Neural cell (in vitro differentiated cells): ENCODE measurements around the gene HOXA5. TPM values are rescaled to one million over a fixed set of nuclear protein-coding genes. Genes with fewer than 3 reads are reported as not detected.

Experiments used
- H2AFZ ChIP-seq: fragments of 200-600, 300-800 bp; sonication (generic), shearing (Covaris generic); 2 replicates; pipeline ENCODE4 v1.6.0; 2014; ENCODE audit warnings: low read depth, mild to moderate bottlenecking, antibody characterized with exemption, low read length, moderate library complexity
- H3F3A ChIP-seq: fragments of 200-600 bp; shearing (Covaris generic); 2 replicates; pipeline ENCODE4 v1.6.1; 2016; ENCODE audit warnings: mild to moderate bottlenecking, moderate library complexity, mixed read lengths, antibody characterized with exemption, low read length; ENCODE audit not compliant: insufficient read depth, poor library complexity, severe bottlenecking
- H3K27ac ChIP-seq: fragments of 200-600, 300-800 bp; sonication (generic), shearing (Covaris generic); 2 replicates; pipeline ENCODE4 v1.5.1; 2014; ENCODE audit warnings: mild to moderate bottlenecking, low read length, moderate library complexity
- H3K27me3 ChIP-seq: fragments of 300-800, 200-600 bp; sonication (generic), shearing (Covaris generic); 2 replicates; pipeline ENCODE4 v1.6.0; 2014; ENCODE audit warnings: mild to moderate bottlenecking, low read depth, low read length, moderate library complexity; ENCODE audit not compliant: insufficient read depth
- H3K36me3 ChIP-seq: fragments of 300-800, 200-600 bp; sonication (generic), shearing (Covaris generic); 2 replicates; pipeline ENCODE4 v1.5.1; 2014; ENCODE audit warnings: mild to moderate bottlenecking, antibody characterized with exemption, low read length, moderate library complexity; ENCODE audit not compliant: insufficient read depth
- H3K4me2 ChIP-seq: fragments of 300-800, 200-600 bp; sonication (generic), shearing (Covaris generic); 2 replicates; pipeline ENCODE4 v1.6.0; 2014; ENCODE audit warnings: mild to moderate bottlenecking, low read length
- H3K4me3 ChIP-seq: fragments of 300-800, 200-600 bp; sonication (generic), shearing (Covaris generic); 2 replicates; pipeline ENCODE4 v1.5.1; 2014; ENCODE audit warnings: mild to moderate bottlenecking, low read length, moderate library complexity
- H3K79me2 ChIP-seq: fragments of 200-600 bp; shearing (Covaris generic); replicated peaks from 2 replicates; pipeline ENCODE4 v1.6.0; 2014; ENCODE audit warnings: mild to moderate bottlenecking, low read length, moderate library complexity; ENCODE audit not compliant: insufficient read depth
- H3K9ac ChIP-seq: fragments of 300-800, 200-600 bp; sonication (generic), shearing (Covaris generic); 2 replicates; pipeline ENCODE4 v1.6.1; 2016; ENCODE audit warnings: mild to moderate bottlenecking, low read length, mixed read lengths
- H3K9me2 ChIP-seq: fragments of 200-600 bp; shearing (Covaris generic); 2 replicates; pipeline ENCODE4 v1.6.1; 2016; ENCODE audit warnings: mild to moderate bottlenecking, low read length, mixed read lengths; ENCODE audit not compliant: insufficient read depth
- H3K9me3 ChIP-seq: fragments of 200-600, 300-800 bp; sonication (generic), shearing (Covaris generic); 2 replicates; pipeline ENCODE4 v1.6.1; 2016; ENCODE audit warnings: mild to moderate bottlenecking, mixed run types, low read length, moderate library complexity, mixed read lengths
- H4K20me1 ChIP-seq: fragments of 200-600 bp; shearing (Covaris generic); 2 replicates; pipeline ENCODE4 v1.6.1; 2016; ENCODE audit warnings: mild to moderate bottlenecking, mixed run types; ENCODE audit not compliant: insufficient read depth
- CTCF ChIP-seq: fragments of 450-650 bp; IDR thresholded peaks from 2 replicates; pipeline ENCODE4 v1.5.1; 2014; ENCODE audit warnings: antibody characterized with exemption, mild to moderate bottlenecking, moderate library complexity; ENCODE audit not compliant: poor library complexity, severe bottlenecking
- EP300 ChIP-seq: fragments of 450-650 bp; conservative IDR thresholded peaks from 2 replicates; pipeline ENCODE4 v1.6.1; 2014; ENCODE audit warnings: antibody characterized with exemption, mild to moderate bottlenecking, moderate library complexity; ENCODE audit not compliant: poor library complexity, severe bottlenecking
- EZH2 ChIP-seq: fragments of 200-600, 300-800 bp; shearing (Covaris generic), sonication (generic); IDR thresholded peaks from 2 replicates; pipeline ENCODE4 v1.6.1; 2014; ENCODE audit warnings: antibody characterized with exemption, low read length, borderline replicate concordance, mild to moderate bottlenecking; ENCODE audit not compliant: insufficient read depth, poor library complexity, severe bottlenecking
- MXI1 ChIP-seq: fragments of 450-650 bp; conservative IDR thresholded peaks from 2 replicates; pipeline ENCODE4 v1.6.1; 2014; ENCODE audit warnings: antibody characterized with exemption, mild to moderate bottlenecking; ENCODE audit not compliant: poor library complexity, severe bottlenecking
- POLR2AphosphoS5 ChIP-seq: IDR thresholded peaks from 2 replicates; pipeline ENCODE4 v1.6.1; 2012
- RAD21 ChIP-seq: fragments of 450-650 bp; conservative IDR thresholded peaks from 2 replicates; pipeline ENCODE4 v1.6.1; 2014; ENCODE audit warnings: antibody characterized with exemption, mild to moderate bottlenecking, moderate library complexity
- SMC3 ChIP-seq: fragments of 450-650 bp; conservative IDR thresholded peaks from 2 replicates; pipeline ENCODE4 v1.6.1; 2014; ENCODE audit warnings: antibody characterized with exemption, mild to moderate bottlenecking, moderate library complexity; ENCODE audit not compliant: poor library complexity
- TAF1 ChIP-seq: IDR thresholded peaks from 2 replicates; pipeline ENCODE4 v1.6.1; 2012; ENCODE audit warnings: low read depth
- polyA plus RNA-seq: library from polyadenylated mRNA; depleted of rRNA; stranded (reverse); fragments of >200 nt; gene quantifications from 2 replicates; pipeline ENCODE4 v1.2.3, GENCODE V29; 2014
- TF ChIP-seq, protein P1 (sequence below): IDR thresholded peaks from 2 replicates; pipeline ENCODE4 v1.6.1; 2012; ENCODE audit warnings: borderline replicate concordance

HOXA5 gene
- polyA plus RNA-seq, 1 donor from 2014 or later = not detected

DNA sequence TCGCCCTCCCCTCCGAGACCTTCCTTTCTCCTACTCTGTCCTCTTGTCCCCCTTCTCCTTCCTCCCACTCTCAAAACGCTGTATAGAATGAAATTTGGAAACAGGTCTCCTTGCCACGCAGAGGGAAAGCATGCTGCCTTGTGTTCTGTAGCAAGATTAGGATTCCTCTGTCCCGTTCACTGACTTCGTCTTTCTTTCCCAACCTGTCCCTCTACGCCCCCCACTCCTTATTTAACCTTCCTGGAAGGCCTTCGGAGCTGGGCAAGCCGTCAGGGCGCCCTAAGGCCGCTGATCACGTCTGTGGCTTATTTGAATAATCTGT lies 20.5 kb upstream of the HOXA5 start:
- no peak overlapping the region for H2AFZ ChIP-seq
- no peaks in the 10 kb centered on the region for H4K20me1 ChIP-seq
- H3K36me3 ChIP-seq = no peaks in the 10 kb centered on the region
- no peaks in the 10 kb centered on the region for H3F3A ChIP-seq
- H3K9me2 ChIP-seq = no peaks in the 10 kb centered on the region
- no peaks in the 10 kb centered on the region for H3K79me2 ChIP-seq
- H3K9me3 ChIP-seq = peaks cover 22% of the 10 kb centered on the region
- H3K9ac ChIP-seq = no peak overlapping the region
- no peak overlapping the region for H3K4me3 ChIP-seq
- TF ChIP-seq SMC3 (no peak), CTCF (no peak), TAF1 (no peak), POLR2AphosphoS5 (no peak), RAD21 (no peak), EZH2 (no peak), MXI1 (no peak), EP300 (no peak)
- TF ChIP-seq, protein P1, sequence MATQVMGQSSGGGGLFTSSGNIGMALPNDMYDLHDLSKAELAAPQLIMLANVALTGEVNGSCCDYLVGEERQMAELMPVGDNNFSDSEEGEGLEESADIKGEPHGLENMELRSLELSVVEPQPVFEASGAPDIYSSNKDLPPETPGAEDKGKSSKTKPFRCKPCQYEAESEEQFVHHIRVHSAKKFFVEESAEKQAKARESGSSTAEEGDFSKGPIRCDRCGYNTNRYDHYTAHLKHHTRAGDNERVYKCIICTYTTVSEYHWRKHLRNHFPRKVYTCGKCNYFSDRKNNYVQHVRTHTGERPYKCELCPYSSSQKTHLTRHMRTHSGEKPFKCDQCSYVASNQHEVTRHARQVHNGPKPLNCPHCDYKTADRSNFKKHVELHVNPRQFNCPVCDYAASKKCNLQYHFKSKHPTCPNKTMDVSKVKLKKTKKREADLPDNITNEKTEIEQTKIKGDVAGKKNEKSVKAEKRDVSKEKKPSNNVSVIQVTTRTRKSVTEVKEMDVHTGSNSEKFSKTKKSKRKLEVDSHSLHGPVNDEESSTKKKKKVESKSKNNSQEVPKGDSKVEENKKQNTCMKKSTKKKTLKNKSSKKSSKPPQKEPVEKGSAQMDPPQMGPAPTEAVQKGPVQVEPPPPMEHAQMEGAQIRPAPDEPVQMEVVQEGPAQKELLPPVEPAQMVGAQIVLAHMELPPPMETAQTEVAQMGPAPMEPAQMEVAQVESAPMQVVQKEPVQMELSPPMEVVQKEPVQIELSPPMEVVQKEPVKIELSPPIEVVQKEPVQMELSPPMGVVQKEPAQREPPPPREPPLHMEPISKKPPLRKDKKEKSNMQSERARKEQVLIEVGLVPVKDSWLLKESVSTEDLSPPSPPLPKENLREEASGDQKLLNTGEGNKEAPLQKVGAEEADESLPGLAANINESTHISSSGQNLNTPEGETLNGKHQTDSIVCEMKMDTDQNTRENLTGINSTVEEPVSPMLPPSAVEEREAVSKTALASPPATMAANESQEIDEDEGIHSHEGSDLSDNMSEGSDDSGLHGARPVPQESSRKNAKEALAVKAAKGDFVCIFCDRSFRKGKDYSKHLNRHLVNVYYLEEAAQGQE = no peak
- no peak overlapping the region for H3K27ac ChIP-seq
- peaks cover 99% of the 10 kb centered on the region for H3K27me3 ChIP-seq
- H3K4me2 ChIP-seq = no peak overlapping the region

GRCh38 chr7:27163288-27164044 lies 20.0 kb upstream of the HOXA5 start:
- Histone ChIP-seq H3K79me2 (no peaks in the 10 kb centered on the region), H3K4me2 (no peak overlapping the region), H3K27ac (no peak overlapping the region), H3K9me3 (peaks cover 24% of the 10 kb centered on the region), H3K9ac (no peak overlapping the region), H3K4me3 (no peak overlapping the region), H4K20me1 (no peaks in the 10 kb centered on the region), H3K36me3 (no peaks in the 10 kb centered on the region), H3K27me3 (peaks cover 99% of the 10 kb centered on the region), H2AFZ (no peak overlapping the region), H3F3A (no peaks in the 10 kb centered on the region), H3K9me2 (no peaks in the 10 kb centered on the region)
- TF ChIP-seq RAD21 (no peak), MXI1 (no peak), TAF1 (no peak), EP300 (no peak), EZH2 (no peak), CTCF (no peak), SMC3 (no peak), POLR2AphosphoS5 (no peak)
- TF ChIP-seq, protein P1 = no peak
